Myometrial cell (primary cell): ENCODE measurements around the gene POM121L12. TPM values are rescaled to one million over a fixed set of nuclear protein-coding genes. Genes with fewer than 3 reads are reported as not detected.

Experiments used
- total RNA-seq: library from RNA; depleted of rRNA; stranded (reverse); fragments of >200 nt; gene quantifications from 2 replicates; pipeline ENCODE4 v1.2.3, GENCODE V29; 2015

POM121L12 gene
- not detected in 2 replicates for total RNA-seq

GRCh38 chr7:53035499-53036412 lies at the start of gene POM121L12:
Gene POM121L12, plus strand, starts transcription at chr7:53035633. Its CDS starts 39 bp downstream, at chr7:53035672.

